ENCODE data around the gene RPN2. TPM values are rescaled to one million over a fixed set of nuclear protein-coding genes. Genes with fewer than 3 reads are reported as not detected.

RPN2 gene
- total and polyA plus RNA-seq, 10 of the 15 experiments (the other 5 are each of a cell fraction or from before 2014, with no cell fraction given), result 148 to 365 (median 228) TPM

- no peak for TF ChIP-seq CTCF (IDR thresholded peaks at IDR 0.05 in 2 of 3, conservative IDR thresholded peaks at IDR 0.05 in 1 of 3; ENCODE audit: control insufficient read depth in 2 of 3, extremely low read depth in 1 of 3, insufficient read depth in 1 of 3, low read depth in 3 of 3, low read length in 3 of 3)
- no peak for TF ChIP-seq SMAD1 (IDR thresholded peaks at IDR 0.05; ENCODE audit: low read depth, partially characterized antibody)
- TF ChIP-seq HDGF (IDR thresholded peaks at IDR 0.05), result no peak
- TF ChIP-seq ATF7 (IDR thresholded peaks at IDR 0.05; ENCODE audit: low read depth), result no peak
- no peak for TF ChIP-seq HDAC2 (IDR thresholded peaks at IDR 0.05)
- TF ChIP-seq, protein P1, sequence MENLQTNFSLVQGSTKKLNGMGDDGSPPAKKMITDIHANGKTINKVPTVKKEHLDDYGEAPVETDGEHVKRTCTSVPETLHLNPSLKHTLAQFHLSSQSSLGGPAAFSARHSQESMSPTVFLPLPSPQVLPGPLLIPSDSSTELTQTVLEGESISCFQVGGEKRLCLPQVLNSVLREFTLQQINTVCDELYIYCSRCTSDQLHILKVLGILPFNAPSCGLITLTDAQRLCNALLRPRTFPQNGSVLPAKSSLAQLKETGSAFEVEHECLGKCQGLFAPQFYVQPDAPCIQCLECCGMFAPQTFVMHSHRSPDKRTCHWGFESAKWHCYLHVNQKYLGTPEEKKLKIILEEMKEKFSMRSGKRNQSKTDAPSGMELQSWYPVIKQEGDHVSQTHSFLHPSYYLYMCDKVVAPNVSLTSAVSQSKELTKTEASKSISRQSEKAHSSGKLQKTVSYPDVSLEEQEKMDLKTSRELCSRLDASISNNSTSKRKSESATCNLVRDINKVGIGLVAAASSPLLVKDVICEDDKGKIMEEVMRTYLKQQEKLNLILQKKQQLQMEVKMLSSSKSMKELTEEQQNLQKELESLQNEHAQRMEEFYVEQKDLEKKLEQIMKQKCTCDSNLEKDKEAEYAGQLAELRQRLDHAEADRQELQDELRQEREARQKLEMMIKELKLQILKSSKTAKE (IDR thresholded peaks at IDR 0.05; ENCODE audit: low read depth, poor library complexity, severe bottlenecking), result no peak
Measured at GRCh38 chr20:37209661-37210314, 30.7 kb downstream of the RPN2 start (continued).

DNA sequence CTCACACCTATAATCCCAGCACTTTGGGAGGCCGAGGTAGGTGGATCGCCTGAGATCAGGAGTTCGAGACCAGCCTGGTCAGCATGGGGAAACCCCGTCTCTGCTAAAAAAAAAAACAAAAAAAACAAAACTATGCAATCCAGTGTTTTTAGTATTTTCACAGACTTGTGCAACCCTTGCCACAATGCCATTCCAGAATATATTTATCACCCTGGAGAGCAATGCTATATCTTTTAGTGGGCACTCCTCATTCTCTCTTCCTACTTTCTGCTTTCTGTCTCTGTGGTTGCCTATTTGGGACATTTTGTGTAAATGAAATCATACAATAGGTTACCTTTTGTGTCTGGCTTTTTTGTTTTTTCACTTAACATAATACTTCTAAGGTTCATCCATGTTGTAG, 39.3 kb downstream of the RPN2 start:
- 100% methylated on average over 4 of the region's 4 CpGs for WGBS (ENCODE audit: insufficient coverage, insufficient replicate concordance, low lambda C conversion rate, missing lambda C conversion rate)
- no peak for TF ChIP-seq ATF2 (IDR thresholded peaks at IDR 0.05; ENCODE audit: low read length)
- TF ChIP-seq POLR2A (IDR thresholded peaks at IDR 0.05; ENCODE audit: low read depth, low read length), result no peak
- no peak for TF ChIP-seq NFYA (IDR thresholded peaks at IDR 0.05; ENCODE audit: borderline replicate concordance, low read depth, low read length)
- TF ChIP-seq ZBED1 (IDR thresholded peaks at IDR 0.05; ENCODE audit: borderline replicate concordance), result no peak
- no peak for TF ChIP-seq SMARCA5 (IDR thresholded peaks at IDR 0.05)
- TF ChIP-seq, protein P1 (IDR thresholded peaks at IDR 0.05; ENCODE audit: low read depth, poor library complexity, severe bottlenecking), result no peak
- TF ChIP-seq CBX5 (IDR thresholded peaks at IDR 0.05; ENCODE audit: low read depth), result no peak
- TF ChIP-seq POLR2AphosphoS5 (IDR thresholded peaks at IDR 0.05; ENCODE audit: low read length), result no peak
- TF ChIP-seq TBL1XR1 (IDR thresholded peaks at IDR 0.05; ENCODE audit: low read depth, low read length), result no peak
- TF ChIP-seq EGR1 (IDR thresholded peaks at IDR 0.05; ENCODE audit: borderline replicate concordance in 1 of 2, low read depth in 2 of 2, low read length in 2 of 2), result no peak
- no peak for TF ChIP-seq SMAD1 (IDR thresholded peaks at IDR 0.05; ENCODE audit: low read depth, partially characterized antibody)
- TF ChIP-seq FOS (IDR thresholded peaks at IDR 0.05; ENCODE audit: borderline replicate concordance, extremely low read depth, insufficient read length), result no peak

More for the DNA sequence above, 39.3 kb downstream of the RPN2 start:
- POLR2A ChIA-PET, result no interaction called here
- no peak for DNase-seq (ENCODE audit: low read depth, low spot score)
- Histone ChIP-seq H3K4me1 (ENCODE audit: control insufficient read depth, insufficient read depth, low read length) (no peaks in the 10 kb centered on the region), H3K9ac (ENCODE audit: control insufficient read depth, insufficient read depth, low read length) (no peak overlapping the region), H3K36me3 (ENCODE audit: control insufficient read depth in 2 of 2, insufficient read depth in 2 of 2, low read length in 1 of 2) (peaks cover 7 to 31% of the 10 kb centered on the region in 2 experiments), H3K79me2 (ENCODE audit: control insufficient read depth, insufficient read depth, low read length) (no peaks in the 10 kb centered on the region), H4K20me1 (ENCODE audit: control insufficient read depth, insufficient read depth) (peaks cover 2% of the 10 kb centered on the region; the same call in 1 of the 2 replicates), H3K4me2 (ENCODE audit: control insufficient read depth, insufficient read depth) (no peak overlapping the region), H3K27me3 (replicated peaks in 1 of 2; ENCODE audit: control insufficient read depth in 2 of 2, insufficient read depth in 2 of 2, low read length in 1 of 2) (no peaks in the 10 kb centered on the region), H3K9me3 (replicated peaks; ENCODE audit: control insufficient read depth, insufficient read depth, low read length) (no peaks in the 10 kb centered on the region), H3K27ac (ENCODE audit: control insufficient read depth, insufficient read depth) (no peak overlapping the region), H3K4me3 (no peak overlapping the region), H2AFZ (ENCODE audit: control insufficient read depth, low read depth, low read length) (no peak overlapping the region)
- RAD21 ChIA-PET (ENCODE audit: unreplicated experiment), result no interaction called here
- in situ Hi-C loops (cut with MboI) (no loop called here), intact Hi-C loops (cut with micrococcal nuclease; ENCODE audit: unreplicated experiment) (no loop called here)
- ATAC-seq, result no peak
- CTCF ChIA-PET, result no interaction called here
- SMC1A ChIA-PET (ENCODE audit: uncharacterized antibody, unreplicated experiment), result no interaction called here
- no peak for FAIRE-seq
- BruUV-seq (replicated peaks), result no TSS peak
